ENCODE measurements around the gene PIANP. TPM values are rescaled to one million over a fixed set of nuclear protein-coding genes. Genes with fewer than 3 reads are reported as not detected.
A peak's percentile ranks its signal among the peaks of the same experiment; 100 is the strongest.

PIANP gene
- total and polyA plus RNA-seq, 2 donors (not counting 1 experiment from before 2014, with no cell fraction given), result 0.24 to 0.54 TPM

DNA sequence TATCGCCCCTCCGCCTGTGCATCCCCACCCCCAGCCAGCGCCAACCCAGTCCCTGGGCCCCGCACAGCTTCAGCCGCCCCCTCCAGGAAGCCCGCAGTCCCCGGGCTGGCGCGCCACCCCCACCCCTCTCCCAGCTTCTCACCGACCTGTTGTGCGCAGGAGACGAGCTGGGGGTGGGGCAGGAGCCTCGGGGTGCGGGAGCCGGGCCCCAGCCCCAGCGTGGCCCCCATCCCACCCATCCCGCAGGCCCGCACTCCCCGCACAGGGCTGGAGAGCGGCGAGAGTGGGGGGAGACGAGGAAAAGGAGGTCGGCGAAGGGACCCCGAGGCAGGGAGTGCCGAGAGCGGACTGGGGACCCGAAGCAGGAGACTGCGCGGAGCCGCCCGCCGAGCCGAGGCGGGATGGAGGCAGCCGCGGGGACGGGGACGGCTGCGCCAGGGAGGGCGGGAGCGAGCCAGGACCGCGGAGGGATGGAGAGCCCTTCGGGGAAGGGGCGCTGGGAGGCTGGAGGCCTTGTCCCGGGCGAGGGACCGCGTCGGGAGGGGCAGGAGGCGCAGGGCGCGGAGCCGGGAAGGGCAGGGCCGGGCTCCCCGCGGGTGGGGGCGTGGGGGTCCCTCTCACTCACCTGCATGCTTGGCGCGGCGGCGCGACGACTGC, 498 bp downstream of the PIANP start:
- Histone ChIP-seq H3K27me3 (replicated peaks in 1 of 4; ENCODE audit: control extremely low read depth in 1 of 4, control insufficient read depth in 3 of 4, insufficient read depth in 4 of 4, low read length in 3 of 4) (peaks cover 4 to 37% (median 28%) of the 10 kb centered on the region in 4 experiments), H3K9ac (ENCODE audit: low read length) (peak overlapping the region; percentile 63), H3K4me3 (ENCODE audit: control extremely low read depth in 1 of 5, extremely low read depth in 1 of 5, insufficient read depth in 1 of 5, low read depth in 2 of 5, low read length in 4 of 5) (peak overlapping the region in 4 of 5 experiments; percentile 32 to 65 (median 57)), H3K4me2 (replicated peaks; ENCODE audit: low read depth, low read length, poor library complexity, severe bottlenecking) (peak overlapping the region; percentile 99), H3K4me1 (ENCODE audit: control insufficient read depth in 2 of 2, insufficient read depth in 2 of 2, low read length in 2 of 2) (peaks cover 50 to 53% of the 10 kb centered on the region in 2 donors), H3K79me2 (ENCODE audit: control insufficient read depth, insufficient read depth, low read length) (no peaks in the 10 kb centered on the region), H3K27ac (ENCODE audit: low read length in 2 of 2) (no peak overlapping the region), H4K20me1 (ENCODE audit: control insufficient read depth, insufficient read depth, low read length, poor library complexity, severe bottlenecking) (no peaks in the 10 kb centered on the region), H2AFZ (ENCODE audit: insufficient read depth, low read depth, low read length, poor library complexity, severe bottlenecking) (peak overlapping the region; percentile 82), H3K9me3 (ENCODE audit: control extremely low read depth in 1 of 3, control insufficient read depth in 2 of 3, insufficient read depth in 1 of 3, low read length in 2 of 3) (peaks cover 0 to 3% (median 0%) of the 10 kb centered on the region in 3 donors), H3K36me3 (replicated peaks in 1 of 2; ENCODE audit: control extremely low read depth in 1 of 2, control insufficient read depth in 1 of 2, extremely low read depth in 1 of 2, insufficient read depth in 2 of 2, low read length in 1 of 2) (no peaks in the 10 kb centered on the region)
- DNase-seq (peak; percentile 37), ATAC-seq (ENCODE audit: low read depth) (no peak)
- Mint-ChIP-seq H3K27ac (no peak overlapping the region), H3K9me3 (ENCODE audit: insufficient read depth) (no peaks in the 10 kb centered on the region), H3K4me1 (peaks cover 53% of the 10 kb centered on the region), H3K27me3 (peaks cover 30% of the 10 kb centered on the region), H3K4me3 (peak overlapping the region; percentile 65)
- CTCF ChIA-PET, result interaction anchor here (0.6 to 2.5 kb wide), 4 partner anchors 11 to 413 kb away, joined by 3 to 6 read pairs (median 4); partner anchors contain the start of gene ZNF384
- no peak for TF ChIP-seq EZH2 (IDR thresholded peaks at IDR 0.05; ENCODE audit: borderline replicate concordance, insufficient read depth, low read depth, low read length, poor library complexity, severe bottlenecking)
- TF ChIP-seq, protein P1, sequence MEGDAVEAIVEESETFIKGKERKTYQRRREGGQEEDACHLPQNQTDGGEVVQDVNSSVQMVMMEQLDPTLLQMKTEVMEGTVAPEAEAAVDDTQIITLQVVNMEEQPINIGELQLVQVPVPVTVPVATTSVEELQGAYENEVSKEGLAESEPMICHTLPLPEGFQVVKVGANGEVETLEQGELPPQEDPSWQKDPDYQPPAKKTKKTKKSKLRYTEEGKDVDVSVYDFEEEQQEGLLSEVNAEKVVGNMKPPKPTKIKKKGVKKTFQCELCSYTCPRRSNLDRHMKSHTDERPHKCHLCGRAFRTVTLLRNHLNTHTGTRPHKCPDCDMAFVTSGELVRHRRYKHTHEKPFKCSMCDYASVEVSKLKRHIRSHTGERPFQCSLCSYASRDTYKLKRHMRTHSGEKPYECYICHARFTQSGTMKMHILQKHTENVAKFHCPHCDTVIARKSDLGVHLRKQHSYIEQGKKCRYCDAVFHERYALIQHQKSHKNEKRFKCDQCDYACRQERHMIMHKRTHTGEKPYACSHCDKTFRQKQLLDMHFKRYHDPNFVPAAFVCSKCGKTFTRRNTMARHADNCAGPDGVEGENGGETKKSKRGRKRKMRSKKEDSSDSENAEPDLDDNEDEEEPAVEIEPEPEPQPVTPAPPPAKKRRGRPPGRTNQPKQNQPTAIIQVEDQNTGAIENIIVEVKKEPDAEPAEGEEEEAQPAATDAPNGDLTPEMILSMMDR (IDR thresholded peaks at IDR 0.05), result no peak
- POLR2A ChIA-PET, result interaction anchor here (0.8 to 1.0 kb wide), 2 partner anchors 24 to 53 kb away, joined by 3 to 5 read pairs; partner anchors contain the start of genes COPS7A and MLF2
- intact Hi-C loops (cut with micrococcal nuclease), result no loop called here
- WGBS (ENCODE audit: insufficient coverage), result 3% methylated on average over 49 of the region's 65 CpGs

Measured in B cell (primary cell).